ENCODE results near the gene TMEM11. TPM values are rescaled to one million over a fixed set of nuclear protein-coding genes. Genes with fewer than 3 reads are reported as not detected.

Gene TMEM11
- total RNA-seq, 1 donor from 2014 or later: 39.7 TPM

DNA sequence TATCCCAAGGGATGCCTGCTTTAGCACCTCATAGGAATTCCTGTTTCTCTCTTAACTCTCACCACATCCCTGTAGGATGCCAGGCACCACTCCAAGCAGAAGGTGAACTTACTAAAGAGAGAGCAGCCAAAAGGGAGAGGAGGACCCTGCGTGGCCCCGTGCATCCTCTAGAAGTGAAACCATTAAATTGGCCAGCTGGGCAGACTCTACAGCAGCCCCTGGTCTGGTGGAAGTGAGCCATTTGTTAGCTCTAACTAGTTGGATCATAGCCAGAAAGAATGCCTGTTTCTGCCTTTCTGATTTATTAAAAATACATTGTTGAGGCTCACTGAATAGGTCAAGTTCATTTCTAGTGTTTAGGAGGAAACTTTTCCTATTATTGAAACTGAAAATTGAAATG lies 22.3 kb downstream of the TMEM11 start:
- peaks cover 34% of the 10 kb centered on the region for H3K36me3 ChIP-seq
- peak overlapping the region; percentile 43 for H3K27ac ChIP-seq (replicated peaks)
- DNase-seq: no peak
- TF ChIP-seq, protein P1, sequence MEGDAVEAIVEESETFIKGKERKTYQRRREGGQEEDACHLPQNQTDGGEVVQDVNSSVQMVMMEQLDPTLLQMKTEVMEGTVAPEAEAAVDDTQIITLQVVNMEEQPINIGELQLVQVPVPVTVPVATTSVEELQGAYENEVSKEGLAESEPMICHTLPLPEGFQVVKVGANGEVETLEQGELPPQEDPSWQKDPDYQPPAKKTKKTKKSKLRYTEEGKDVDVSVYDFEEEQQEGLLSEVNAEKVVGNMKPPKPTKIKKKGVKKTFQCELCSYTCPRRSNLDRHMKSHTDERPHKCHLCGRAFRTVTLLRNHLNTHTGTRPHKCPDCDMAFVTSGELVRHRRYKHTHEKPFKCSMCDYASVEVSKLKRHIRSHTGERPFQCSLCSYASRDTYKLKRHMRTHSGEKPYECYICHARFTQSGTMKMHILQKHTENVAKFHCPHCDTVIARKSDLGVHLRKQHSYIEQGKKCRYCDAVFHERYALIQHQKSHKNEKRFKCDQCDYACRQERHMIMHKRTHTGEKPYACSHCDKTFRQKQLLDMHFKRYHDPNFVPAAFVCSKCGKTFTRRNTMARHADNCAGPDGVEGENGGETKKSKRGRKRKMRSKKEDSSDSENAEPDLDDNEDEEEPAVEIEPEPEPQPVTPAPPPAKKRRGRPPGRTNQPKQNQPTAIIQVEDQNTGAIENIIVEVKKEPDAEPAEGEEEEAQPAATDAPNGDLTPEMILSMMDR (IDR thresholded peaks at IDR 0.05; ENCODE audit: borderline replicate concordance): no peak
- H3K9me3 ChIP-seq (replicated peaks): no peaks in the 10 kb centered on the region
- intact Hi-C loops (cut with micrococcal nuclease): no loop called here
- H3K27me3 ChIP-seq (ENCODE audit: low read depth): no peaks in the 10 kb centered on the region
- H3K4me1 ChIP-seq: peaks cover 45% of the 10 kb centered on the region
- no peak overlapping the region for H3K4me3 ChIP-seq

DNA sequence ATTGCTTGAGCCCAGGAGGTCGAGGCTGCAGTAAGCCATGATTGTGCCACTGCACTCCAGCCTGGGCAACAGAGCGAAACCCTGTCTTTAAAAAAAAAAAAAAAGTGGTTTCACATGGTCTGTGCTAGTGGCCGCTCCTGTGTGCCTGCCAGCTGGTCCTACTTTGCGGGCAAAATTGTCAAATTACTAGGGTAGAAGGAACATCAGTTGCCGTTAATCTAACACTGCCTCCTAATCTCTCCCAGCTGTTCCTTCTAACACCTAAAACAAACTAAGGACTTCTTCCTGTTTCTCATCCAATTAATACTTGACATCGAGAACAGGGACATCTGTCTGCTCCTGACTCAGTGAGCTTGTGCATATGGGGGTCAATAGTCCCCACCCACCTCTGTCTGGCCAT lies 23.9 kb downstream of the TMEM11 start:
- peaks cover 44% of the 10 kb centered on the region for H3K36me3 ChIP-seq
- TF ChIP-seq, protein P1 (IDR thresholded peaks at IDR 0.05; ENCODE audit: borderline replicate concordance): no peak
- H3K9me3 ChIP-seq (replicated peaks): no peaks in the 10 kb centered on the region
- intact Hi-C loops (cut with micrococcal nuclease): no loop called here
- peaks cover 48% of the 10 kb centered on the region for H3K4me1 ChIP-seq
- H3K4me3 ChIP-seq: no peak overlapping the region
- peak overlapping the region; percentile 43 for H3K27ac ChIP-seq (replicated peaks)
- H3K27me3 ChIP-seq (ENCODE audit: low read depth): no peaks in the 10 kb centered on the region
- DNase-seq: no peak

DNA sequence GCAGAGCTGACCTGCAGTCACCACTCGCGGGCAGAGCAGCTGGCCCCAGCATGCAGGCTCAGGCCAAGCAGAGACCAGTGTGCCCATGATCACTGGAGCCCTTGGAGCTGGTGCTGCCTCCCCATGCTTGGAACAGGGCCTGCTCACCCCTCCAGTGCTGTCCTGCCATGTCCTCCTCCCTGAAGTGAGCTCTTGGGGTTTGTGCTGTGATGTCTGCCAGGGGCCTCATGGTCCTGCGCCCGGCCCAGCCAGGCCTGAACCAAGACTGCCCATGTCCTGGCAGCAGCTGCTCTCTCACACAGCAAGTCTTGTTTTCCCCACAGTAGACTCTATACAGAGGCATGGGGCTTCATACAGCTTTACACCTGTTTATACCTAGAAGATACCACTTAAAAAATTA lies 24.6 kb downstream of the TMEM11 start:
- H3K27me3 ChIP-seq (ENCODE audit: low read depth): no peaks in the 10 kb centered on the region
- H3K36me3 ChIP-seq: peaks cover 51% of the 10 kb centered on the region
- H3K9me3 ChIP-seq (replicated peaks): no peaks in the 10 kb centered on the region
- no peak overlapping the region for H3K4me3 ChIP-seq
- intact Hi-C loops (cut with micrococcal nuclease): no loop called here
- TF ChIP-seq, protein P1 (IDR thresholded peaks at IDR 0.05; ENCODE audit: borderline replicate concordance): no peak
- no peak for DNase-seq
- no peak overlapping the region for H3K27ac ChIP-seq (replicated peaks)
- H3K4me1 ChIP-seq: peaks cover 44% of the 10 kb centered on the region

DNA sequence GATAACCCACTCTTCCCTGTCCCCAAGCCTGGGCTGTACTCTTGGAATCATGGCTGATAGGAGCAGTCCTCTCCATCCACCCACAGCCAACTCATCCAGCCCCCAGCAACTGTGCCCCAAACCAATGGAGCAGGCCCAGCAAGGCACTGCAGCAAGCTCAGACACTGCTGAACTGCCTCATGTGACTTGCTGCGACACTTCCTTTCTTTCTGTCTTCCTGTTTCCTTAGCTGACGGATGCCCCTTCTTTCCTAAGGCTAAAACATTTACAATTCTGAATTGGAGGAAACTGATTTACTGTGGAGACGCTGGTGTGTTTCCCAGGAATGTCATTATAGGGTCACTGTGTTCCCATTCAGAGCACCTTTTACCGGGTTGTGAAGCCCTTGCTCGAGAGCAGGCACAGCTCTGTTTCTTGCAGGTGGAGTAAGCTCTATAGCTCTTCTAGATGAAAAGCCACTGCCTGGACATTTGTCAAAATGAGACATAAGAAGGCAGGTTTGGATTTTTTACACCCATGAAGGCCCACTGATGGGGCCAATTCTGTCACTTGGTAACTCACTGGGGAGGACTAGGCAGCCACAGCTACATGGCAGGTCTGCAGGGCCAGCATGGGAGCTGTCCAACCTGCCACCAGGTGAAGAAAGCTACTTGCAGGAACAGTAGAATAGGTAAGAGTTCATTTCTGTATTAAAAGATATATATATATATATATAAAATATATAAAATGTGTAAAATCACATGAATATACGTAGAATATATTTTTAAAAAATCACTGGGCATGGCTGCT lies 27.4 kb downstream of the TMEM11 start:
- H3K27me3 ChIP-seq (ENCODE audit: low read depth): no peaks in the 10 kb centered on the region
- peak overlapping the region; percentile 75 for H3K27ac ChIP-seq (replicated peaks)
- peaks cover 45% of the 10 kb centered on the region for H3K4me1 ChIP-seq
- TF ChIP-seq, protein P1 (IDR thresholded peaks at IDR 0.05; ENCODE audit: borderline replicate concordance): no peak
- DNase-seq: no peak
- no peak overlapping the region for H3K4me3 ChIP-seq
- intact Hi-C loops (cut with micrococcal nuclease): no loop called here
- H3K9me3 ChIP-seq (replicated peaks): no peaks in the 10 kb centered on the region
- peaks cover 61% of the 10 kb centered on the region for H3K36me3 ChIP-seq

DNA sequence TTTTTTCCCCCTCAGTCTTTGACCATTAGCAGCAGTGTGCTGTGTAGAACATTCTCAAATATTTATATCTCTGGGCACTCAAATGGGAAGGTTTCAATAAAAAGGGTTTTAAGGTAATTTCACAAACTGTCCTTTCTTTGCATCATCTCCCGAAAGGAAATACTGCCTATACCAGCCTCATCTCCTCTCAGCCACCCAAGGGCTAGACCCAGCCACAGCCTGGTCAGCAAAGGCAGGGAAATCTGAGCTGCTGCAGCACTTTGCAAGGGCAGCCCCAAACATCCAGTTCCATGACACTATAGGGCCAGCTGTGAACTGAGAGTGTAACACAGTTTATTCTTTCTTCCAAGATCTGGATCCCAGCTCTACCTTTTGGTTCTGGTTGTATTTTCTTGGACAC lies 28.9 kb downstream of the TMEM11 start:
- TF ChIP-seq, protein P1 (IDR thresholded peaks at IDR 0.05; ENCODE audit: borderline replicate concordance): no peak
- no peak overlapping the region for H3K27ac ChIP-seq (replicated peaks)
- peaks cover 54% of the 10 kb centered on the region for H3K36me3 ChIP-seq
- no peak for DNase-seq
- H3K27me3 ChIP-seq (ENCODE audit: low read depth): no peaks in the 10 kb centered on the region
- intact Hi-C loops (cut with micrococcal nuclease): no loop called here
- H3K4me3 ChIP-seq: no peak overlapping the region
- H3K4me1 ChIP-seq: peaks cover 35% of the 10 kb centered on the region
- H3K9me3 ChIP-seq (replicated peaks): no peaks in the 10 kb centered on the region

Measured in left ventricle myocardium inferior (tissue), 1 donor.